HEK293T (cell line): Measurements from ENCODE around the gene CDH13.

Experiments
- CTCF ChIA-PET: fragments of 350-600 bp; formaldehyde crosslinking; extraction: SDS; loops from one replicate; lab custom pipeline; 2021; ENCODE audit warnings: antibody characterized with exemption, inconsistent platforms; lab: Yijun Ruan, JAX
- POLR2A ChIA-PET: fragments of 350-600 bp; formaldehyde crosslinking; extraction: SDS; loops from one replicate; lab custom pipeline; 2020; ENCODE audit warnings: antibody characterized with exemption, inconsistent platforms; lab: Yijun Ruan, JAX
- DNase-seq: peaks from one replicate; pipeline ENCODE4 v3.0.0; 2012; ENCODE audit warnings: mixed read lengths; ENCODE audit errors: extremely low spot score
- ARNT ChIP-seq: fragments of 450-650 bp; IDR thresholded peaks from 2 replicates; pipeline ENCODE4 v1.6.1; 2017; ENCODE audit warnings: mild to moderate bottlenecking
- BHLHE40 ChIP-seq: fragments of 450-650 bp; IDR thresholded peaks from 2 replicates; pipeline ENCODE4 v1.6.1; 2016; ENCODE audit warnings: mild to moderate bottlenecking, moderate library complexity, borderline replicate concordance
- CTBP1 ChIP-seq: fragments of 450-650 bp; IDR thresholded peaks from 2 replicates; pipeline ENCODE4 v1.6.1; 2016; ENCODE audit warnings: borderline replicate concordance
- ELF4 ChIP-seq: fragments of 450-650 bp; IDR thresholded peaks from 2 replicates; pipeline ENCODE4 v1.6.1; 2017; ENCODE audit warnings: antibody characterized with exemption
- FOXA1 ChIP-seq: fragments of 450-650 bp; IDR thresholded peaks from 2 replicates; pipeline ENCODE4 v1.6.1; 2016; ENCODE audit warnings: mild to moderate bottlenecking
- FOXK2 ChIP-seq: fragments of 450-650 bp; IDR thresholded peaks from 2 replicates; pipeline ENCODE4 v1.6.1; 2016; ENCODE audit warnings: mild to moderate bottlenecking
- HDGF ChIP-seq: fragments of 450-650 bp; IDR thresholded peaks from 2 replicates; pipeline ENCODE4 v1.6.1; 2017; ENCODE audit warnings: antibody characterized with exemption, borderline replicate concordance
- L3MBTL2 ChIP-seq: fragments of 450-650 bp; conservative IDR thresholded peaks from 2 replicates; pipeline ENCODE4 v1.6.1; 2016; ENCODE audit warnings: mild to moderate bottlenecking
- LEF1 ChIP-seq: fragments of 450-650 bp; IDR thresholded peaks from 2 replicates; pipeline ENCODE4 v1.6.1; 2017; ENCODE audit warnings: mild to moderate bottlenecking, borderline replicate concordance
- NFRKB ChIP-seq: fragments of 450-650 bp; IDR thresholded peaks from 2 replicates; pipeline ENCODE4 v1.6.1; 2016; ENCODE audit warnings: mild to moderate bottlenecking, moderate library complexity
- SP1 ChIP-seq: fragments of 450-650 bp; IDR thresholded peaks from 2 replicates; pipeline ENCODE4 v1.6.1; 2017
- SUZ12 ChIP-seq: fragments of 450-650 bp; IDR thresholded peaks from 2 replicates; pipeline ENCODE4 v1.6.1; 2016; ENCODE audit warnings: mild to moderate bottlenecking
- TARDBP ChIP-seq: fragments of 450-650 bp; IDR thresholded peaks from 2 replicates; pipeline ENCODE4 v1.6.1; 2016
- ZNF384 ChIP-seq: fragments of 450-650 bp; IDR thresholded peaks from 2 replicates; pipeline ENCODE4 v1.6.1; 2016
- TF ChIP-seq, protein P1 (sequence below): fragments of 450-650 bp; IDR thresholded peaks from 2 replicates; pipeline ENCODE4 v1.6.1; 2016

The CDH13 gene

DNA sequence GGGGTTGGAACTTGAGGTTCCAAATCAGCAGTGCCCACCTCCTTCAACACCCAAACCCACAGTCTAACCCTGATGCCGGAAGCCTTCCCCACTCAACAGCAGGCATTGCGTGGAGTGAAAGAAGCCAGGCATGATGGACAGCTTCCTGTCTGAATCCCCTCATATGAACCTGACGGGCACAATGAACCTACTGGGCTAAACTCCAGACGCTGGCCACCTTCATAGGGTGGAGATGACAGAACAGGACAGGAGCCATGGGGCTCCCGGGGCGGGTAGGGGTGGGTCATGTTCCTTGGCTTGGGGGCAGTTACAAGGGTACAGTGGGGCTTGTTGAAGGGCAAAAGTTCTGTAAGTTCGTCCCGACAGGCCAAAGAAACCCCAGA, 1180.5 kb downstream of the CDH13 start:
- ChIA-PET CTCF (no interaction called here), POLR2A (interaction anchor here (0.7 kb wide), 1 partner anchor 17 kb away, joined by 4 read pairs; no protein-coding TSS in a partner anchor)
- DNase-seq: no peak
- TF ChIP-seq HDGF: no peak

DNA sequence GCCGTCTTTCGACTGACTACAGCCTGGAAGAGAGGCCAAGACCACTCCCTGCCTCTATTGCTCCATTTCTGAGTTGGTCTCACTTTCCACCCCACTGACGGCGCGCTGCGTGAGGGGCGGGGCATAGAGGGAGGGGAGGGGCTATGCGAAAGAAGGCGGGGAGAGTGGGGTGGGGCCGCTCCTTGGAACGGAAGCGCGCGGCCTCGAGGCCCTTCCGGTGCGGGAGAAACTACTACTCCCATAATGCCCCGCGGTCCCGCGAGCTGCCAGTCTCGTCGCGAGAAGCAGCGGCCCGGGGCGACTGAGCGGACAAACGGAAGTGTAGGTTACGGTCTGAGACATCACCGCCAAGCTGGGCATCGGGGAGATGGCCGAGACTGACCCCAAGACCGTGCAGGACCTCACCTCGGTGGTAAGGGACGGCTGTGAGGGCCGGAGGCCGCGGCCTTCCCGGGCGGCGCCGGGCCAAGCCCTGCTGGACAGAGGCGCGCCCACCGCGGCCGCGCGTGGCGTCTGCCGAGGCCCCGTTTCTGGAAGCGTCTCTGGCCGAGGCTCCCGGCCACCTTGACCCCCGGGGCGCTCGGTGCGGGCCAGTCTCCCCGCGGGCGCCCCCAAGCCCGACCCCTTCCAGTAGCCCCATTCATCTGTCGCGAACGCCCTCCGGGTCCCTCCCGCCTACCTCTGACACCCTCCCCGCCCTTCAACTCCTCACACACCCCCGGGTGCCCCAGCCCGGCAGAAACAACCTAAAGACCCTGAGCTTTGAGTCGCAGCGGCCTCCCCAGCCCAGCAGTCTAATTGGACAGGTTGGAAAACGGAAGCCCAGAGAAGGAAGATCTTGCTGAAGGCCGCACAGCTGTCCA, 1181.2 kb downstream of the CDH13 start, which contains the start of gene HSBP1:
Gene HSBP1, plus strand, starts transcription at position 269 of the 863 bp plus-strand sequence. Its CDS starts 99 bp downstream, at position 368.
- ChIA-PET POLR2A (interaction anchor here (0.7 kb wide), 2 partner anchors 9 to 16 kb away, joined by 3 to 4 read pairs; no protein-coding TSS in a partner anchor), CTCF (no interaction called here)
- TF ChIP-seq L3MBTL2 (no peak), SUZ12 (no peak), LEF1 (no peak), HDGF (no peak), TARDBP (no peak)
- TF ChIP-seq, protein P1, sequence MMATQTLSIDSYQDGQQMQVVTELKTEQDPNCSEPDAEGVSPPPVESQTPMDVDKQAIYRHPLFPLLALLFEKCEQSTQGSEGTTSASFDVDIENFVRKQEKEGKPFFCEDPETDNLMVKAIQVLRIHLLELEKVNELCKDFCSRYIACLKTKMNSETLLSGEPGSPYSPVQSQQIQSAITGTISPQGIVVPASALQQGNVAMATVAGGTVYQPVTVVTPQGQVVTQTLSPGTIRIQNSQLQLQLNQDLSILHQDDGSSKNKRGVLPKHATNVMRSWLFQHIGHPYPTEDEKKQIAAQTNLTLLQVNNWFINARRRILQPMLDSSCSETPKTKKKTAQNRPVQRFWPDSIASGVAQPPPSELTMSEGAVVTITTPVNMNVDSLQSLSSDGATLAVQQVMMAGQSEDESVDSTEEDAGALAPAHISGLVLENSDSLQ: peak; percentile 63
- peak; percentile 98 for DNase-seq

DNA sequence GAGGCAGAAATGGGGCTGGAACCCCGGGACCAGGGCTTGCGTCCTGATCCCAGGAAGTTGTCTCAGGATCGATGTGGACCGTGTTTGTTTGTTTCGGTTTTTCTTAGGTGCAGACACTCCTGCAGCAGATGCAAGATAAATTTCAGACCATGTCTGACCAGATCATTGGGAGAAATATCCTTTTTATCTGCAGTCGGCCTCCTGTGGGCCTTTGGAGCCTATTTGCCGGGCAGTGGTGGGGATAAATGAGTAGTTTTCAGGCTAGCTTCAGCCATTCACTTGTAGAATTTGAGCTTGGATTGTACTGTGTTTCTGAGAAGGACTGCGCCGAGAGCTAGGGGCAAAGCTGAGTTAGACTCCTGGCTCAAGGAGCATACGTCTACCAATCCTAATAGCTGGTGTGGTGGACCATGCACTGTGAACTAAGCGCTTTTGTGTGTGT, 1181.8 kb downstream of the CDH13 start:
- ChIA-PET CTCF (no interaction called here), POLR2A (no interaction called here)
- DNase-seq: no peak
- no peak for TF ChIP-seq CTBP1
- no peak for TF ChIP-seq TARDBP
- no peak for TF ChIP-seq ARNT
- no peak for TF ChIP-seq L3MBTL2

DNA sequence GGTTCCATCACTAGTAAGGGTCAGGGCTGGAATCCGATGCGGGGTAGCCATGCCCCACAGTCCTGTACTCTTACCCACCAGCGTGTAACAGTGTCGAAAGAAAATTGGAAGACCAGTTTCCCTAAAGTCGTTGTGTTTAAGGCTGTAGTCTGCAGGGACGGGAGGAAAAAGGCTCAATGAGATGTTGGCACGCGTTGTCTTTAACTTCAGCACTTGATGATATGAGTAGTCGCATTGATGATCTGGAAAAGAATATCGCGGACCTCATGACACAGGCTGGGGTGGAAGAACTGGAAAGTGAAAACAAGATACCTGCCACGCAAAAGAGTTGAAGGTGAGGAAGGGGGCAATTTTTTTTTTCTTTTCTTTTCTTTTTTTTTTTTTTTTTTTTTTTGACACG, 1182.3 kb downstream of the CDH13 start:
- TF ChIP-seq HDGF (no peak), ZNF384 (no peak), ARNT (no peak), SP1 (no peak), L3MBTL2 (no peak), LEF1 (no peak), FOXK2 (no peak), ELF4 (no peak), NFRKB (no peak)
- CTCF ChIA-PET: no interaction called here
- POLR2A ChIA-PET: no interaction called here
- DNase-seq: no peak

DNA sequence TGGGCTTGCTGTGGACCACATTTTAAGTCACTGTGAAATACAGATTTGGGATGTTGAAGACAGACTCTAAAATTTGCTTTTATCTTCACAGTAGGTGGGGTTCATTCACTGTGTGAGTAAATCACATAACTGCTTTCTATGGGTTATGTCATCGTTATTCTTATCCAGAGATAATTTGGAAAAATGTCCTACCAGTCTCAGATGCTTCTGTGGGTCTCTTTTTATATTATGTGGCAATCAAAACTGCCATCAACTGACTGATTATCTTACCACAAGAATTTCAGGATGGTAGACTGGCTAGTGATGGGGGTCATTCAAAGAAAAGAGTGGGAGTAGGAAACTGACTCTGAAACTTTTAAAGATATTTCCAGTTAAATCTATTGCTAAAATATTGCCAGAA, 1184.1 kb downstream of the CDH13 start:
- TF ChIP-seq FOXA1 (no peak), HDGF (no peak), TARDBP (no peak), SUZ12 (no peak), ZNF384 (no peak), NFRKB (no peak), ELF4 (no peak), LEF1 (no peak), BHLHE40 (no peak), FOXK2 (no peak), SP1 (no peak), L3MBTL2 (no peak)
- TF ChIP-seq, protein P1: no peak
- ChIA-PET CTCF (interaction anchor here (0.8 kb wide), 1 partner anchor 104 kb away, joined by 3 read pairs; no protein-coding TSS in a partner anchor), POLR2A (no interaction called here)
- no peak for DNase-seq

DNA sequence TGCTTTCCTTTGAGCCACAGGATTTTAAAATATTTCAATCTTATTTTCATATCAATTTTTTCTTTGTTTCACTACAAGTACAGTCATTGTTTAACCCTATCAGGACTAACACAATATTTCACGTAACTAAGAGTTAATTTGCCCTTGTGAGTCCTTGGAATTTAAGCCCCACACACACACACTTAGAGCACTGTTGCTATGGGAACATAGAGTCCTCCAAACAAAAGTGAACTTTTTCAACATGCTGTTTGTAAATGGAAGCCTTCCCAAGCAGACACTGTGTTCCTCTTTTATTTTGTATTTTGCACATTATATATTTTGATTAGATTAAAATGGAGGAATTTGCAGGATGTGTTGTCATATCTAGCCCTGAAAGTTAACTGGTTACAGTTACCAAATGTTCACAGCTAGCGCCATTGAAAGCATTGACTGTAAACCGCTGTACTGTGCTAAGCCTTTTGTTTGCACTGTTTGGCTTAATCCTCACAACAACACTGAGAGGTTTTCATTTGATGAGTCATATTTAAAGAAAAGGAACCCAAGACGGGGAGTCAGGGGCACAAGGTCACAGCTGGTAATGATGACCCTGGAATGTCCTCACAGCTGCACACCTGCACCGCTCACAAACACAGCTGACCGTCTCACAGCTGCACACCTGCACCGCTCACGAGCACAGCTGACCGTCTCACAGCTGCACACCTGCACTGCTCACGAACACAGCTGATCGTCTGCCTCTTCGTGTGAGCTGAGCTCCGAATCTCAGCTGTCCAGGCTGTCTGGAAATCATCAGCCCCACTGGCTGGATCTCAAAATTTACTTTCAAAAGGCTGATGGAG, 1187.3 kb downstream of the CDH13 start:
- DNase-seq: no peak
- CTCF ChIA-PET: no interaction called here
- TF ChIP-seq SP1 (no peak), FOXK2 (no peak), HDGF (no peak), ARNT (no peak), ELF4 (no peak), CTBP1 (no peak), SUZ12 (no peak), LEF1 (no peak), FOXA1 (no peak), NFRKB (no peak), ZNF384 (no peak), BHLHE40 (no peak), L3MBTL2 (no peak), TARDBP (no peak)
- TF ChIP-seq, protein P1: no peak
- POLR2A ChIA-PET: interaction anchor here (0.8 kb wide), 1 partner anchor 10 kb away, joined by 4 read pairs; no protein-coding TSS in a partner anchor
